ENCODE measurements around the gene TMEM263. TPM values are rescaled to one million over a fixed set of nuclear protein-coding genes. Genes with fewer than 3 reads are reported as not detected.
"Not testable (repeated sequence)": the region's sequence is repeated elsewhere in the genome, so short reads cannot be mapped to it uniquely, and the experiment has no call there.

Gene TMEM263
- total and polyA plus RNA-seq, 2 experiments from 2014 or later: 7.1 to 10.4 TPM

DNA sequence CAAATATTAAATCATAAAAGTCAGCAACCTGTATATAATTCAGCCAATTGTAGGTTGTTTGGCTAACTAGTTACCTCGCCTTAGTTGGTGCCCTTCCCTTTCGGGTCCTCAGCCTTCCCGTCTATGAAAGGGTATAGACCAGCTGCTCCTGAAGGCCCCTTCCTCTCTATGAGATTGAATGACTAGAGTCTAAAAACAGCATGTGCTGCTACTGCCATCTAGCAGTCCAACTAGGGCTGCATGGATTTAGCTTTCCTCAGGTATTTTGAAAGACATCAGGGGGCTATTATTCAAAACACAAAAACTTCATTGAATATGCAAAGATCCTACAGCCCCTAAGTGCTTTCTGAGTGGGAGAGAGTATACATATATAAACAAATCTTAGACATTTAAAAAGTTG, 37.0 kb upstream of the TMEM263 start:
- H3K36me3 ChIP-seq (ENCODE audit: insufficient read depth): no peaks in the 10 kb centered on the region
- TF ChIP-seq, protein P1, sequence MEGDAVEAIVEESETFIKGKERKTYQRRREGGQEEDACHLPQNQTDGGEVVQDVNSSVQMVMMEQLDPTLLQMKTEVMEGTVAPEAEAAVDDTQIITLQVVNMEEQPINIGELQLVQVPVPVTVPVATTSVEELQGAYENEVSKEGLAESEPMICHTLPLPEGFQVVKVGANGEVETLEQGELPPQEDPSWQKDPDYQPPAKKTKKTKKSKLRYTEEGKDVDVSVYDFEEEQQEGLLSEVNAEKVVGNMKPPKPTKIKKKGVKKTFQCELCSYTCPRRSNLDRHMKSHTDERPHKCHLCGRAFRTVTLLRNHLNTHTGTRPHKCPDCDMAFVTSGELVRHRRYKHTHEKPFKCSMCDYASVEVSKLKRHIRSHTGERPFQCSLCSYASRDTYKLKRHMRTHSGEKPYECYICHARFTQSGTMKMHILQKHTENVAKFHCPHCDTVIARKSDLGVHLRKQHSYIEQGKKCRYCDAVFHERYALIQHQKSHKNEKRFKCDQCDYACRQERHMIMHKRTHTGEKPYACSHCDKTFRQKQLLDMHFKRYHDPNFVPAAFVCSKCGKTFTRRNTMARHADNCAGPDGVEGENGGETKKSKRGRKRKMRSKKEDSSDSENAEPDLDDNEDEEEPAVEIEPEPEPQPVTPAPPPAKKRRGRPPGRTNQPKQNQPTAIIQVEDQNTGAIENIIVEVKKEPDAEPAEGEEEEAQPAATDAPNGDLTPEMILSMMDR (conservative IDR thresholded peaks at IDR 0.05; ENCODE audit: low read depth in 2 of 2): peak; percentile 96
- peak; percentile 17; the same call in 1 of the 2 replicates for TF ChIP-seq NANOG (IDR thresholded peaks at IDR 0.05; ENCODE audit: borderline replicate concordance)
- no peak for TF ChIP-seq CREB1 (CRISPR knock-in tag; IDR thresholded peaks at IDR 0.05; ENCODE audit: low read depth)
- peak overlapping the region; percentile 9; the same call in 1 of the 2 replicates for H3K4me3 ChIP-seq
- Mint-ChIP-seq H3K27ac (no peak overlapping the region; the same call in 1 of the 2 replicates), H3K9me3 (peaks cover 3% of the 10 kb centered on the region; the same call in 2 of the 3 replicates), H3K4me1 (peaks cover 24% of the 10 kb centered on the region), H3K36me3 (ENCODE audit: low read depth) (no peaks in the 10 kb centered on the region; the same call in 2 of the 3 replicates), H3K4me3 (no peak overlapping the region; the same call in 2 of the 3 replicates), H3K27me3 (ENCODE audit: insufficient read depth, low read depth, poor library complexity) (no peaks in the 10 kb centered on the region)
- peak overlapping the region; percentile 25; the same call in 1 of the 2 replicates for H3K4me2 ChIP-seq
- H3F3A ChIP-seq (replicated peaks; ENCODE audit: low read depth): no peaks in the 10 kb centered on the region
- peak; percentile 88 for DNase-seq (ENCODE audit: low spot score)
- peak; percentile 96 for ATAC-seq
- peaks cover 24% of the 10 kb centered on the region for H3K4me1 ChIP-seq (ENCODE audit: insufficient read depth)
- no peak overlapping the region for H2AFZ ChIP-seq
- H3K27ac ChIP-seq (ENCODE audit: low read depth): no peak overlapping the region
- no peaks in the 10 kb centered on the region for H4K20me1 ChIP-seq (replicated peaks; ENCODE audit: insufficient read depth)
- H3K27me3 ChIP-seq (ENCODE audit: insufficient read depth): no peaks in the 10 kb centered on the region
- H3K9me2 ChIP-seq (ENCODE audit: insufficient read depth): no peaks in the 10 kb centered on the region; the same call in 1 of the 2 replicates
- no peaks in the 10 kb centered on the region for H3K79me2 ChIP-seq (replicated peaks; ENCODE audit: insufficient read depth)

DNA sequence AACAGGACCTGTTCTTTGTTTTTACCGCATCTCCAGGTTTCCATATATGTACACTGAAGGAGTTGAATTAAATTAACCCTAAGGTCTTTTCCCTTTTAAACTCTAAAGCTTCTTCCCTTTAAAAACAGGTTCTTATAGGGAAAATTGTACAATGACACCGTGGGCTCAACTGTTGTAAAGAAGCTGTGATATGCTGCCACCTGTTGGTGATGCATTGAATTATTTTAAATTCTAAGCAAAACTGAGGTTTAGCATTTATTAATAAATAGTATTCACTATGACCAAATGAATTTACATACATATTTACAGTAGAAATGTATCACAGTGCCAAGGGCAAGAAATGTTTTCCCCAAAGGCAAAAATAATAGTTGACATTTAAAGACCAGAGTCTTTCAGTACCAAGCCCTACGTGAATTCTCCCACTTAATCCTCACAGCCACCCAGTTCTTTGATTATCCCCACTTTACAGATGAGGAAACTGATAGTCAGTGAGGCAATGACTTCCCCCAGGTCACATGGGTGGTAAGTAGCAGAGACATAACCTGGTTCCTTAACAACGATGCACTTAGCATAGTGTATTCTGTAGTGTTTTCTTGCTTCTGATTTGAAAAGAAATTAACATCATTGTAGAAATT, 35.7 kb upstream of the TMEM263 start:
- Mint-ChIP-seq H3K9me3 (peaks cover 10% of the 10 kb centered on the region; the same call in 2 of the 3 replicates), H3K27me3 (ENCODE audit: insufficient read depth, low read depth, poor library complexity) (no peaks in the 10 kb centered on the region), H3K4me1 (peaks cover 24% of the 10 kb centered on the region), H3K4me3 (no peak overlapping the region), H3K36me3 (ENCODE audit: low read depth) (peaks cover 5% of the 10 kb centered on the region; the same call in 2 of the 3 replicates), H3K27ac (no peak overlapping the region)
- Histone ChIP-seq H3K79me2 (replicated peaks; ENCODE audit: insufficient read depth) (no peaks in the 10 kb centered on the region), H3K4me3 (peak overlapping the region; percentile 9; the same call in 1 of the 2 replicates), H4K20me1 (replicated peaks; ENCODE audit: insufficient read depth) (no peaks in the 10 kb centered on the region), H3K27ac (ENCODE audit: low read depth) (no peak overlapping the region), H3K4me1 (ENCODE audit: insufficient read depth) (peaks cover 24% of the 10 kb centered on the region), H3K27me3 (ENCODE audit: insufficient read depth) (no peaks in the 10 kb centered on the region), H3K9me2 (ENCODE audit: insufficient read depth) (peaks cover 3% of the 10 kb centered on the region; the same call in 1 of the 2 replicates), H3K36me3 (ENCODE audit: insufficient read depth) (no peaks in the 10 kb centered on the region), H3K4me2 (peak overlapping the region; percentile 25), H2AFZ (no peak overlapping the region), H3F3A (replicated peaks; ENCODE audit: low read depth) (no peaks in the 10 kb centered on the region)
- TF ChIP-seq, protein P1 (conservative IDR thresholded peaks at IDR 0.05; ENCODE audit: low read depth in 2 of 2): peak; percentile 75 to 98
- TF ChIP-seq JUNB (IDR thresholded peaks at IDR 0.05; ENCODE audit: unreplicated experiment): no peak
- peak; percentile 73 for DNase-seq (ENCODE audit: low spot score)
- peak; percentile 12; the same call in 2 of the 3 replicates for ATAC-seq

DNA sequence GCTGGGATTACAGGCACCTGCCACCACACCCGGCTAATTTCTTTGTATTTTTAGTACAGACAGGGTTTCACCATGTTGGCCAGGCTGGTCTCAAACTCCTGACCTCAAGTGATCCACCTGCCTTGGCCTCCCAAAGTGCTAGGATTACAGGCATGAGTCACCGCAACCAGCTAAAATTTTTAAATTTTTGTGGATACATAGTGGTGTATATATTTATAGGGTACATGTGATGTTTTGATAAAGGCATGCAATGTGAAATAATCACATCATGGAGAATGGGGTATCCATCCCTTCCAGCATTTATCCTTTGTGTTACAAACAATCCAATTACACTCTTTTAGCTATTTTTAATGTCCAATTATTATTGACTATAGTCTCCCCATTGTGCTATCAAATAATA, 33.7 kb upstream of the TMEM263 start:
- not testable (repeated sequence) for H3K4me2 ChIP-seq; H3K79me2 ChIP-seq (replicated peaks; ENCODE audit: insufficient read depth); H3K9me3 Mint-ChIP-seq; ATAC-seq; H3F3A ChIP-seq (replicated peaks; ENCODE audit: low read depth); H3K27ac ChIP-seq (ENCODE audit: low read depth); H3K4me3 Mint-ChIP-seq; H2AFZ ChIP-seq; H3K36me3 ChIP-seq (ENCODE audit: insufficient read depth); H3K36me3 Mint-ChIP-seq (ENCODE audit: low read depth); H3K4me3 ChIP-seq; DNase-seq (ENCODE audit: low spot score); H3K27me3 Mint-ChIP-seq (ENCODE audit: insufficient read depth, low read depth, poor library complexity); H3K9me2 ChIP-seq (ENCODE audit: insufficient read depth); H3K27ac Mint-ChIP-seq; H3K27me3 ChIP-seq (ENCODE audit: insufficient read depth); H4K20me1 ChIP-seq (replicated peaks; ENCODE audit: insufficient read depth)
- peaks cover 24% of the 10 kb centered on the region for H3K4me1 Mint-ChIP-seq
- H3K4me1 ChIP-seq (ENCODE audit: insufficient read depth): peaks cover 24% of the 10 kb centered on the region

DNA sequence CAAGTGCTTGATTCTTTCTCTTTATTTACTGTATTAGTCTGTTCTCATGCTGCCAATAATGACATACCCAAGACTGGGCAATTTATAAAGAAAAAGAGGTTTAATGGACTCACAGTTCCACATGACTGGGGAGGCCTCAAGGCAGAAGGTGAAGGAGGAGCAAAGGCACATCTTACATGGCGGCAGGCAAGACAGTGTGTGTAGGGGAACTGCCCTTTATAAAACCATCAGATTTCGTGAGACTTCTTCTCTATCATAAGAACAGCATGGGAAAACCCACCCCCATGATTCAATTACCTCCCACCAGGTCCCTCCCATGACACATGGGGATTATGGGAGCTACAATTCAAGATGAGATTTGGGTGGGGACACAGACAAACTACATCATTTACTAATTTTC, 32.1 kb upstream of the TMEM263 start:
- peaks cover 13% of the 10 kb centered on the region for H3K4me1 Mint-ChIP-seq
- ATAC-seq; H3K27ac ChIP-seq (ENCODE audit: low read depth); H3K4me1 ChIP-seq (ENCODE audit: insufficient read depth); H3K36me3 Mint-ChIP-seq (ENCODE audit: low read depth); H3K9me2 ChIP-seq (ENCODE audit: insufficient read depth); H3K27ac Mint-ChIP-seq; H3K4me3 ChIP-seq; H3K9me3 Mint-ChIP-seq; H2AFZ ChIP-seq; H3K4me3 Mint-ChIP-seq; H3K27me3 ChIP-seq (ENCODE audit: insufficient read depth); H3F3A ChIP-seq (replicated peaks; ENCODE audit: low read depth); H3K36me3 ChIP-seq (ENCODE audit: insufficient read depth); DNase-seq (ENCODE audit: low spot score); H3K4me2 ChIP-seq; H3K27me3 Mint-ChIP-seq (ENCODE audit: insufficient read depth, low read depth, poor library complexity); H4K20me1 ChIP-seq (replicated peaks; ENCODE audit: insufficient read depth); H3K79me2 ChIP-seq (replicated peaks; ENCODE audit: insufficient read depth): not testable (repeated sequence)

Data from GM23338 (cell line).